Hepatocyte (in vitro differentiated cells): ENCODE data around the gene LHPP.

Experiments used
- EZH2 ChIP-seq: fragments of 200-600 bp; sonication (generic); IDR thresholded peaks from 2 replicates; pipeline ENCODE4 v1.6.1; 2016; ENCODE audit warnings: antibody characterized with exemption, mild to moderate bottlenecking, borderline replicate concordance
- EZH2phosphoT487 ChIP-seq: fragments of 200-600 bp; sonication (generic); IDR thresholded peaks from one replicate; pipeline ENCODE4 v1.6.1; 2018; ENCODE audit warnings: antibody characterized with exemption, mild to moderate bottlenecking, low read depth, moderate library complexity; ENCODE audit not compliant: unreplicated experiment, severe bottlenecking
- TF ChIP-seq, protein P1 (sequence below): fragments of 200-600 bp; sonication (generic); IDR thresholded peaks from 2 replicates; pipeline ENCODE4 v1.5.1; 2016; ENCODE audit warnings: antibody characterized with exemption, mild to moderate bottlenecking; ENCODE audit not compliant: poor library complexity

- TF ChIP-seq, protein P1, sequence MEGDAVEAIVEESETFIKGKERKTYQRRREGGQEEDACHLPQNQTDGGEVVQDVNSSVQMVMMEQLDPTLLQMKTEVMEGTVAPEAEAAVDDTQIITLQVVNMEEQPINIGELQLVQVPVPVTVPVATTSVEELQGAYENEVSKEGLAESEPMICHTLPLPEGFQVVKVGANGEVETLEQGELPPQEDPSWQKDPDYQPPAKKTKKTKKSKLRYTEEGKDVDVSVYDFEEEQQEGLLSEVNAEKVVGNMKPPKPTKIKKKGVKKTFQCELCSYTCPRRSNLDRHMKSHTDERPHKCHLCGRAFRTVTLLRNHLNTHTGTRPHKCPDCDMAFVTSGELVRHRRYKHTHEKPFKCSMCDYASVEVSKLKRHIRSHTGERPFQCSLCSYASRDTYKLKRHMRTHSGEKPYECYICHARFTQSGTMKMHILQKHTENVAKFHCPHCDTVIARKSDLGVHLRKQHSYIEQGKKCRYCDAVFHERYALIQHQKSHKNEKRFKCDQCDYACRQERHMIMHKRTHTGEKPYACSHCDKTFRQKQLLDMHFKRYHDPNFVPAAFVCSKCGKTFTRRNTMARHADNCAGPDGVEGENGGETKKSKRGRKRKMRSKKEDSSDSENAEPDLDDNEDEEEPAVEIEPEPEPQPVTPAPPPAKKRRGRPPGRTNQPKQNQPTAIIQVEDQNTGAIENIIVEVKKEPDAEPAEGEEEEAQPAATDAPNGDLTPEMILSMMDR: no peak
- TF ChIP-seq EZH2 (no peak), EZH2phosphoT487 (no peak)
Observed at GRCh38 chr10:124415210-124415609, 46.4 kb upstream of the LHPP start.
